Measurements from ENCODE around the gene XPO6.

GRCh38 chr16:28218109-28218508, 6.3 kb upstream of the XPO6 start:
- peak in 1 of 5 experiments; percentile 35 for TF ChIP-seq CTCF (IDR thresholded peaks at IDR 0.05)
- no peak for TF ChIP-seq POLR2A (IDR thresholded peaks at IDR 0.05)
- no peak for TF ChIP-seq EP300 (IDR thresholded peaks at IDR 0.05)

All from tibial nerve (tissue), 4 donors.